Measurements from ENCODE around the gene ARFGAP1. TPM values are rescaled to one million over a fixed set of nuclear protein-coding genes. Genes with fewer than 3 reads are reported as not detected.

The ARFGAP1 gene
- total RNA-seq, 1 experiment from 2014 or later: 127 TPM

DNA sequence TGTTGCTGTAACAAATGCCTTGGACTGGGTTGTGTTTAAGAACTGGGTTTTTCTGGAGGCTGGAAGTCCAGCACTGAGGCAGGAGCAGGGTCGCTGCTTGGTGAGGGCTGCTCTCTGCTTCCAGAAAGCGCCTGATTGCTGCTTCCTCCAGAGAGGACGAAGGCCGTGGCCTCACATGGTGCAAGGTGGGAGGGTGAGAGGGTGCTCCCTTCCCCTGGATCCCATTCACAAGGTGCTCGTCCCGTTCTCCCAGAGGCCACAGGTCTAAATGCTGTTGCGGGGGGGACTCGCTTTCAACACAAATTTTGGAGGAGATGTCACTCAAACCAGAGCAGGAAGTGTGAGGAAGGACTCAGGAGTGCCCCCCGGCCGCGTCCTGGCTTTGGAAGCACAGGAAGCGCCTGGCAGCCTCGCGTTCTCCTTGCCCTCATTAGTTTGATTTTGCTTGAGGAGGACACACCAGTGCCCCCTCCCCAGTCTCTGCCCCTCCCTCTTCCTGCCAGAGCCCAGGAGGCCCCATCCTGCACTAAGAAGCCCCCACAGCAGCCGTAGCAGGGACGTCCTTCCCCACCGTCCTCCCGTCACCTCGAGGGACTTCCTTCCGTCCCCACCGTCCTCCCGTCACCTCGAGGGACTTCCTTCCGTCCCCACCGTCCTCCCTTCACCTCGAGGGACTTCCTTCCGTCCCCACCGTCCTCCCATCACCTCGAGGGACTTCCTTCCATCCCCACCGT is 10.7 kb upstream of the ARFGAP1 start:
- no peak overlapping the region for H3K27ac Mint-ChIP-seq (ENCODE audit: unreplicated experiment)
- no peak overlapping the region for H3K4me3 Mint-ChIP-seq (ENCODE audit: low read depth, unreplicated experiment)
- DNase-seq: no peak
- H3K27me3 Mint-ChIP-seq (ENCODE audit: unreplicated experiment): peaks cover 100% of the 10 kb centered on the region
- H3K4me1 Mint-ChIP-seq (ENCODE audit: low read depth, unreplicated experiment): no peaks in the 10 kb centered on the region
- BruUV-seq (replicated peaks): no TSS peak
- CTCF ChIA-PET: no interaction called here
- no peaks in the 10 kb centered on the region for H3K36me3 Mint-ChIP-seq (ENCODE audit: insufficient read depth, unreplicated experiment)
- H3K9me3 Mint-ChIP-seq (ENCODE audit: low read depth, unreplicated experiment): no peaks in the 10 kb centered on the region
- TF ChIP-seq, protein P1, sequence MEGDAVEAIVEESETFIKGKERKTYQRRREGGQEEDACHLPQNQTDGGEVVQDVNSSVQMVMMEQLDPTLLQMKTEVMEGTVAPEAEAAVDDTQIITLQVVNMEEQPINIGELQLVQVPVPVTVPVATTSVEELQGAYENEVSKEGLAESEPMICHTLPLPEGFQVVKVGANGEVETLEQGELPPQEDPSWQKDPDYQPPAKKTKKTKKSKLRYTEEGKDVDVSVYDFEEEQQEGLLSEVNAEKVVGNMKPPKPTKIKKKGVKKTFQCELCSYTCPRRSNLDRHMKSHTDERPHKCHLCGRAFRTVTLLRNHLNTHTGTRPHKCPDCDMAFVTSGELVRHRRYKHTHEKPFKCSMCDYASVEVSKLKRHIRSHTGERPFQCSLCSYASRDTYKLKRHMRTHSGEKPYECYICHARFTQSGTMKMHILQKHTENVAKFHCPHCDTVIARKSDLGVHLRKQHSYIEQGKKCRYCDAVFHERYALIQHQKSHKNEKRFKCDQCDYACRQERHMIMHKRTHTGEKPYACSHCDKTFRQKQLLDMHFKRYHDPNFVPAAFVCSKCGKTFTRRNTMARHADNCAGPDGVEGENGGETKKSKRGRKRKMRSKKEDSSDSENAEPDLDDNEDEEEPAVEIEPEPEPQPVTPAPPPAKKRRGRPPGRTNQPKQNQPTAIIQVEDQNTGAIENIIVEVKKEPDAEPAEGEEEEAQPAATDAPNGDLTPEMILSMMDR (IDR thresholded peaks at IDR 0.05; ENCODE audit: unreplicated experiment): no peak
- intact Hi-C loops (cut with micrococcal nuclease; ENCODE audit: unreplicated experiment): no loop called here

DNA sequence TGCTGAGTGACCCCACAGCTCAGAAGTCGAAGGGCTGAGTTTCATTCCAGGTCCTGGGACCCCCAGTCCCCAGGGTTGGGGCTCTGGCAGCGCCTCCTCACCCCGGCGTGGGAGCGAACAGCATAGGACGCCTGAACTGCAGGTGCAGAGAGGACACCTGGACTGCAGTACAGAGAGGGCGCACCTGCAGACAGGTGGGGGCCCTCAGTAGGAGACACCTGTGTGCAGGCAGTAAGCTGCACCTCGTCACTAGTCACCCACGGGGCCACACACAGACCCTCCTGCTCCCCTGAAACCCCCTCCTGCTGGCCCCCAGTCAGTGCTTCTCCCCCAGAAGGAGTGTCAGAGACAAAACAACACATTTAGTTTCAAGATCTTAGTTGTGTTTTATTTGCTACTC is 9.8 kb upstream of the ARFGAP1 start:
- Mint-ChIP-seq H3K9me3 (ENCODE audit: low read depth, unreplicated experiment) (no peaks in the 10 kb centered on the region), H3K4me1 (ENCODE audit: low read depth, unreplicated experiment) (no peaks in the 10 kb centered on the region), H3K27me3 (ENCODE audit: unreplicated experiment) (peaks cover 100% of the 10 kb centered on the region), H3K27ac (ENCODE audit: unreplicated experiment) (no peak overlapping the region), H3K36me3 (ENCODE audit: insufficient read depth, unreplicated experiment) (no peaks in the 10 kb centered on the region), H3K4me3 (ENCODE audit: low read depth, unreplicated experiment) (no peak overlapping the region)
- intact Hi-C loops (cut with micrococcal nuclease; ENCODE audit: unreplicated experiment): no loop called here
- CTCF ChIA-PET: no interaction called here
- DNase-seq: no peak
- BruUV-seq (replicated peaks): no TSS peak
- TF ChIP-seq, protein P1 (IDR thresholded peaks at IDR 0.05; ENCODE audit: unreplicated experiment): no peak

DNA sequence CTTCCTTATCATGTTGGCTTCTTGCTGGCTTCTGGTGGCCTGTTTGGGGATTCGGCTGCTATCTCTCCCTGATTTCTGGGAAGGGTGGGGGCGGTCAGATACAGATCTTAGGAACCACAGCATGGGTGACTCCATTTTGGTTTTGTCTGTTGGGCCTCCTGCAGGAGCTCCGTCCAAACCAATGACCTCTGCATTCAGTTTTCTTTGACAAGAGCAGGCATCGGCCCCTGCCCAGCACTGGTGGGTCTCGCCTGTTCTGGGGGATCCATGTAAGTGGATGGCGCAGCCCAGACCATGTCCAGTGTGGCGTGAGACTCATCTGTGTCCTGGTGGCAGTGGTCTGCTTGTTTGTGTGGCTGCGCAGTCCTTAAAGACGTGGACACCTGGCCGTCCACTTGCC is 8.6 kb upstream of the ARFGAP1 start:
- no peaks in the 10 kb centered on the region for H3K9me3 Mint-ChIP-seq (ENCODE audit: low read depth, unreplicated experiment)
- no peak overlapping the region for H3K4me3 Mint-ChIP-seq (ENCODE audit: low read depth, unreplicated experiment)
- intact Hi-C loops (cut with micrococcal nuclease; ENCODE audit: unreplicated experiment): no loop called here
- H3K36me3 Mint-ChIP-seq (ENCODE audit: insufficient read depth, unreplicated experiment): no peaks in the 10 kb centered on the region
- H3K27ac Mint-ChIP-seq (ENCODE audit: unreplicated experiment): no peak overlapping the region
- peaks cover 100% of the 10 kb centered on the region for H3K27me3 Mint-ChIP-seq (ENCODE audit: unreplicated experiment)
- H3K4me1 Mint-ChIP-seq (ENCODE audit: low read depth, unreplicated experiment): no peaks in the 10 kb centered on the region
- BruUV-seq (replicated peaks): no TSS peak
- CTCF ChIA-PET: no interaction called here
- TF ChIP-seq, protein P1 (IDR thresholded peaks at IDR 0.05; ENCODE audit: unreplicated experiment): no peak
- no peak for DNase-seq

DNA sequence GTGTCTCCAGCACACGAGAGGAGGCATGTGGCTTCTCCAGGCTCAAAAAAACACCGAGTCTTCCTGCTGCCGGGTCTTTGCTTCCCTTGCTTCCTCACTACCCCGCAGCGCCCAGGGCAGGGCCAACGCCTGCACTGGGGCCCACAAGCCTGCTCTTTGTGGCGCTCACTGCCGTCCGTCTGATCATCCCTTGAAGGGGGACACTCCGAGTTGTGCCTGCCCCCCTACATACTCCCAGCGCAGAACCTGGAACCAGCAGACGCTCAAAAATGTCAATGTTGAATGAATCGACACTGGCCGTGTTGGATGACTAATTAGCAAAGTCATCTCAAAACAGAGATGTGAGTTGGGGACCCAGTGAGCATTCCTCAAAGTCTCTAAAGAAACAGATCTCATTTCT is 8.1 kb upstream of the ARFGAP1 start:
- Mint-ChIP-seq H3K4me1 (ENCODE audit: low read depth, unreplicated experiment) (no peaks in the 10 kb centered on the region), H3K4me3 (ENCODE audit: low read depth, unreplicated experiment) (no peak overlapping the region), H3K27ac (ENCODE audit: unreplicated experiment) (no peak overlapping the region), H3K36me3 (ENCODE audit: insufficient read depth, unreplicated experiment) (no peaks in the 10 kb centered on the region), H3K9me3 (ENCODE audit: low read depth, unreplicated experiment) (no peaks in the 10 kb centered on the region), H3K27me3 (ENCODE audit: unreplicated experiment) (peaks cover 94% of the 10 kb centered on the region)
- CTCF ChIA-PET: no interaction called here
- TF ChIP-seq, protein P1 (IDR thresholded peaks at IDR 0.05; ENCODE audit: unreplicated experiment): no peak
- intact Hi-C loops (cut with micrococcal nuclease; ENCODE audit: unreplicated experiment): no loop called here
- BruUV-seq (replicated peaks): no TSS peak
- no peak for DNase-seq

All from Calu3 (cell line).